Astrocyte (in vitro differentiated cells and primary cell): Measurements from ENCODE around the gene OR5B21.

Source experiments
- CTCF ChIP-seq: IDR thresholded peaks from 2 replicates; pipeline ENCODE4 v1.5.1; 2011; ENCODE audit warnings: low read depth, mild to moderate bottlenecking, inconsistent platforms, low read length, moderate library complexity; ENCODE audit not compliant: insufficient read depth
- EZH2 ChIP-seq: IDR thresholded peaks from 2 replicates; pipeline ENCODE4 v1.6.1; 2012; ENCODE audit warnings: mild to moderate bottlenecking, low read length, inconsistent platforms; ENCODE audit not compliant: insufficient read depth

- TF ChIP-seq CTCF: peak; percentile 88
- no peak for TF ChIP-seq EZH2
Measured at GRCh38 chr11:58524232-58525036, 16.5 kb upstream of the OR5B21 start.
